K562 (cell line): ENCODE measurements around the gene MOB3C. TPM values are rescaled to one million over a fixed set of nuclear protein-coding genes. Genes with fewer than 3 reads are reported as not detected.

Experiments
- ATAC-seq: fragments of 200-7000 bp; cut with Tn5 transposase; 3 replicates; pipeline ENCODE4 v1.9.1; 2020; ENCODE audit warnings: moderate library complexity
- BruUV-seq: library from RNA; stranded (reverse); fragments of 400-500 nt; replicated peaks from 2 replicates; lab custom pipeline; 2021; lab: Mats Ljungman, UMichigan
- CTCF ChIA-PET: fragments of 300-600 bp; formaldehyde crosslinking; extraction: SDS; loops from one replicate; lab custom pipeline; 2021; ENCODE audit warnings: low intra/inter-chr PET ratio; lab: Yijun Ruan, JAX
- POLR2A ChIA-PET: fragments of 300-600, 350-650 bp; sonication (Branson Sonifier 250); formaldehyde crosslinking; extraction: SDS; loops from one replicate; lab custom pipeline; 2021; ENCODE audit warnings: antibody characterized with exemption, inconsistent platforms; lab: Yijun Ruan, JAX
- DNase-seq, 4 experiments: peaks; one replicate each; pipeline versions ENCODE4 v3.0.0 to v3.0.0-alpha.2; 2011 to 2018; ENCODE audit warnings: low spot score in 3 of 4, mixed read lengths in 3 of 4; ENCODE audit errors: extremely low read depth in 1 of 4
- FAIRE-seq: peaks from 2 replicates; lab custom pipeline; 2011; peaks lifted over from hg19 to GRCh38; lab: Jason Lieb, UNC
- H2AFZ ChIP-seq: 2 replicates; pipeline ENCODE4 v1.6.0; 2011; ENCODE audit warnings: low read depth, low read length, control low read depth, inconsistent platforms
- H3K27ac ChIP-seq: fragments of 200-600 bp; 3 replicates; pipeline ENCODE4 v1.8.0; 2011; ENCODE audit warnings: low read depth, mild to moderate bottlenecking, control low read depth, inconsistent platforms, low read length, moderate library complexity, mixed read lengths; ENCODE audit errors: extremely low read depth
- H3K27me3 ChIP-seq, 2 experiments: fragments of 300-600 bp in 1 of 2; 2 replicates in 1 of 2; 3 replicates in 1 of 2; pipeline versions ENCODE4 v1.6.0 to v1.8.0; 2011; ENCODE audit warnings: inconsistent platforms in 2 of 2, low read length in 2 of 2, mild to moderate bottlenecking in 1 of 2, mixed read lengths in 1 of 2, moderate library complexity in 1 of 2; ENCODE audit not compliant: control insufficient read depth in 2 of 2, insufficient read depth in 2 of 2
- H3K36me3 ChIP-seq: fragments of 300-600 bp; 3 replicates; pipeline ENCODE4 v1.8.0; 2011; ENCODE audit warnings: mild to moderate bottlenecking, low read length, inconsistent platforms; ENCODE audit not compliant: control insufficient read depth, insufficient read depth
- H3K4me1 ChIP-seq, 2 experiments: fragments of 200-600 bp in 1 of 2; replicated peaks in 1 of 2; 2 replicates in 1 of 2; 3 replicates in 1 of 2; pipeline versions ENCODE4 v1.5.1 to v1.8.0; 2011; ENCODE audit warnings: inconsistent platforms in 2 of 2, low read length in 2 of 2, mild to moderate bottlenecking in 1 of 2, mixed read lengths in 1 of 2, moderate library complexity in 1 of 2; ENCODE audit not compliant: control insufficient read depth in 2 of 2, insufficient read depth in 2 of 2
- H3K4me2 ChIP-seq: 2 replicates; pipeline ENCODE4 v1.6.1; 2011; ENCODE audit warnings: low read length, control low read depth, inconsistent platforms, mixed read lengths; ENCODE audit not compliant: insufficient read depth
- H3K4me3 ChIP-seq: fragments of 200-600 bp; sonication (generic), shearing (Covaris generic); 2 replicates; pipeline ENCODE4 v1.5.1; 2016; ENCODE audit warnings: control low read depth, inconsistent platforms
- H3K79me2 ChIP-seq: fragments of 200-600 bp; 3 replicates; pipeline ENCODE4 v1.8.0; 2011; ENCODE audit warnings: low read length, inconsistent platforms; ENCODE audit not compliant: control insufficient read depth, insufficient read depth
- H3K9ac ChIP-seq, 2 experiments: 2 replicates each; pipeline versions ENCODE4 v1.6.0 to v1.6.1; 2011; ENCODE audit warnings: low read depth in 2 of 2, low read length in 2 of 2, control low read depth in 1 of 2, inconsistent platforms in 1 of 2, mild to moderate bottlenecking in 1 of 2, mixed read lengths in 1 of 2; ENCODE audit not compliant: insufficient read depth in 1 of 2
- H3K9me1 ChIP-seq: one replicate; pipeline ENCODE4 v1.6.0; 2011; ENCODE audit warnings: inconsistent platforms, mild to moderate bottlenecking, low read length, moderate library complexity; ENCODE audit not compliant: control insufficient read depth, insufficient read depth
- H3K9me3 ChIP-seq: replicated peaks from 2 replicates; pipeline ENCODE4 v1.5.1; 2011; ENCODE audit warnings: low read depth, low read length, inconsistent platforms; ENCODE audit not compliant: control insufficient read depth, insufficient read depth
- H4K20me1 ChIP-seq: replicated peaks from 2 replicates; pipeline ENCODE4 v1.6.1; 2011; ENCODE audit warnings: low read length, inconsistent platforms, mixed read lengths; ENCODE audit not compliant: control insufficient read depth, insufficient read depth
- MCM5 ChIP-seq: fragments of 450-650 bp; IDR thresholded peaks from 2 replicates; pipeline ENCODE4 v1.6.1; 2016; ENCODE audit warnings: low read depth
- REST ChIP-seq, 2 experiments: fragments of 450-650 bp; formaldehyde crosslinking in 1 of 2; IDR thresholded peaks; 2 replicates each; pipeline versions ENCODE4 v1.4.0 to v1.6.1; 2014 to 2020; ENCODE audit warnings: mild to moderate bottlenecking in 2 of 2, borderline replicate concordance in 1 of 2, low read depth in 1 of 2
- XRCC4 ChIP-seq: IDR thresholded peaks from one replicate; pipeline ENCODE4 v1.6.1; 2011; ENCODE audit not compliant: insufficient read depth, insufficient read length; ENCODE audit errors: extremely low read depth
- in situ Hi-C: fragments of 300-500 bp; cut with MboI; formaldehyde crosslinking; loops from 4 replicates; pipeline ENCODE4 v1.15.0; 2018; ENCODE audit warnings: inconsistent platforms, mixed read lengths
- intact Hi-C: fragments of 100-400 bp; cut with micrococcal nuclease; formaldehyde crosslinking; loops from 2 replicates; pipeline ENCODE4 v1.14.2; 2022
- polyA plus RNA-seq, 8 experiments: library from polyadenylated mRNA; depleted of rRNA in 4 of 8; stranded (reverse) in 5 of 8; unstranded in 3 of 8; fragments of >200 nt; fragmentation: Nextera tagmentation in 2 of 8; fragmentation: Illumina TruSeq in 1 of 8; extraction: Ambion mirVana in 2 of 8; extraction: Trizol in 1 of 8; gene quantifications; 2 replicates each; pipeline versions ENCODE4 v1.2.1 to v1.2.3, GENCODE V29; 2011 to 2014; ENCODE audit warnings: inconsistent platforms in 1 of 8, missing spikeins in 1 of 8
- total RNA-seq, 7 experiments: library from RNA; depleted of rRNA in 6 of 7; stranded (reverse); fragments of >200 nt in 6 of 7; fragmentation: Illumina TruSeq in 2 of 7; extraction: Trizol in 2 of 7; gene quantifications; 2 replicates each; pipeline versions ENCODE4 v1.2.1 to v1.2.3, GENCODE V29; 2011 to 2021; ENCODE audit warnings: low replicate concordance in 1 of 7

Gene MOB3C
- total and polyA plus RNA-seq, 9 of the 15 experiments (the other 6 are each of a cell fraction or from before 2014, with no cell fraction given): 1.0 to 7.5 (median 3.7) TPM

- in situ Hi-C loops: no loop called here
- DNase-seq (no peak), ATAC-seq (no peak), FAIRE-seq (no peak)
- intact Hi-C loops: no loop called here
- no peak overlapping the region for H3K9ac ChIP-seq
- H3K4me3 ChIP-seq: no peak overlapping the region
- H3K9me1 ChIP-seq: no peaks in the 10 kb centered on the region
- peaks cover 14% of the 10 kb centered on the region for H3K36me3 ChIP-seq
- no peak overlapping the region for H2AFZ ChIP-seq
- no peaks in the 10 kb centered on the region for H3K79me2 ChIP-seq
- BruUV-seq: no TSS peak
- no peaks in the 10 kb centered on the region for H3K9me3 ChIP-seq
- no peak for TF ChIP-seq REST (IDR thresholded peaks at IDR 0.05; ENCODE audit: borderline replicate concordance)
- TF ChIP-seq REST (CRISPR knock-in tag; IDR thresholded peaks at IDR 0.05; ENCODE audit: low read depth): no peak
- no peak for TF ChIP-seq MCM5
- TF ChIP-seq XRCC4: no peak
- ChIA-PET CTCF (no interaction called here), POLR2A (no interaction called here)
- H3K4me2 ChIP-seq: no peak overlapping the region
- no peak overlapping the region for H3K27ac ChIP-seq
- H3K27me3 ChIP-seq: no peaks in the 10 kb centered on the region
- peaks cover 0 to 16% of the 10 kb centered on the region in 2 experiments; a peak in 3 of 5 replicates for H3K4me1 ChIP-seq
- H4K20me1 ChIP-seq: no peaks in the 10 kb centered on the region
These were observed 22.3 kb upstream of the MOB3C start for GRCh38 chr1:46638921-46639320.
